Esophagus (tissue), 2 donors: ENCODE measurements around the gene TXNRD3. TPM values are rescaled to one million over a fixed set of nuclear protein-coding genes. Genes with fewer than 3 reads are reported as not detected.
"Not testable (repeated sequence)": the region's sequence is repeated elsewhere in the genome, so short reads cannot be mapped to it uniquely, and the experiment has no call there.

Experiments
- H3K27ac ChIP-seq, 2 donors: one replicate each; pipeline ENCODE4 v1.5.1; 2013; ENCODE audit warnings: low read depth in 2 of 2, mild to moderate bottlenecking in 2 of 2, inconsistent platforms in 1 of 2, low read length in 1 of 2, moderate library complexity in 1 of 2
- H3K27me3 ChIP-seq, 2 donors: one replicate each; pipeline ENCODE4 v1.6.1; 2013; ENCODE audit warnings: low read length in 2 of 2, control low read depth in 1 of 2, mild to moderate bottlenecking in 1 of 2; ENCODE audit not compliant: insufficient read depth in 2 of 2, control insufficient read depth in 1 of 2
- H3K36me3 ChIP-seq, 2 donors: one replicate each; pipeline ENCODE4 v1.6.1; 2013; ENCODE audit warnings: low read length in 1 of 2; ENCODE audit not compliant: control insufficient read depth in 2 of 2, insufficient read depth in 2 of 2
- H3K4me1 ChIP-seq, 2 donors: one replicate each; pipeline ENCODE4 v1.6.1; 2013; ENCODE audit warnings: low read length in 1 of 2; ENCODE audit not compliant: control insufficient read depth in 2 of 2, insufficient read depth in 2 of 2
- H3K4me3 ChIP-seq, 2 donors: one replicate each; pipeline ENCODE4 v1.5.1; 2013; ENCODE audit warnings: low read length in 2 of 2, mild to moderate bottlenecking in 2 of 2, low read depth in 1 of 2, moderate library complexity in 1 of 2
- H3K9me3 ChIP-seq, 2 donors: one replicate each; pipeline ENCODE4 v1.6.1; 2013; ENCODE audit warnings: mild to moderate bottlenecking in 2 of 2, low read depth in 1 of 2, low read length in 1 of 2, moderate library complexity in 1 of 2; ENCODE audit not compliant: control insufficient read depth in 2 of 2, insufficient read depth in 1 of 2
- WGBS, 2 donors: extraction: QIAGEN DNeasy Blood & Tissue Kit; methylation state at CpG; one replicate each; pipeline ENCODE4 v1.1.7; 2013; 5-methylcytosine and 5-hydroxymethylcytosine counted together
- polyA plus RNA-seq, 2 donors: library from polyadenylated mRNA; stranded (reverse); fragments of 200-250 nt; gene quantifications; one replicate each; pipeline ENCODE4 v1.2.3, GENCODE V29; 2013
- donor health status: healthy with polysubstance abuse.
- donor health status: Bipolar disorder and iron deficiency.

The TXNRD3 gene
- polyA plus RNA-seq, 2 donors, result 4.3 to 5.5 TPM

GRCh38 chr3:126607214-126607908, 47.6 kb downstream of the TXNRD3 start:
- WGBS, 2 donors, result 84 to 86% methylated on average over 11 of the region's 11 CpGs
- no peak overlapping the region for H3K27ac ChIP-seq
- H3K4me3 ChIP-seq, result no peak overlapping the region
- no peaks in the 10 kb centered on the region for H3K27me3 ChIP-seq
- H3K4me1 ChIP-seq, result no peaks in the 10 kb centered on the region
- no peaks in the 10 kb centered on the region for H3K9me3 ChIP-seq
- H3K36me3 ChIP-seq, result peaks cover 2 to 16% of the 10 kb centered on the region in 2 donors

DNA sequence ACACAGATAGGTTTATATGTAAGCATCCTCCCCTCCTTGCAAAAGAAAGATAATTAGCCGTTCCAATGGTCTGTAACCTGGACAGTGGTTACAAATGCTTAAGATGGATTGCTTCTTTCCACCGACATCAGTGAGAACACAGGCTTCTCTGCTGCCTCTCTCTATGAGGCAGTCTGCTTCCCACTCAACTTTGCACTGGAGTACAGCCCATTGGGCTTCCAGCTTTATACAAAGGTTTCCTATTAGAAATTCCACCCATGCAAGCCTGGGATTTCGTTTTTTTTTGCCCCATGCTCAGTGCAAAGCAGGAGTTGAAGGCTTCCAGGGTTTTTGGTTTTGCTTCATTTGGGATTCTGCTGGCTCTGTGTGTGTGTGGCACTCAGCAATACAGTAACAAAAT, 48.9 kb downstream of the TXNRD3 start:
- H3K36me3 ChIP-seq, result peaks cover 2 to 13% of the 10 kb centered on the region in 2 donors
- 78 to 87% methylated on average over 3 of the region's 3 CpGs for WGBS, 2 donors

GRCh38 chr3:126604691-126605090, 50.2 kb downstream of the TXNRD3 start:
- H3K27me3 ChIP-seq, result no peaks in the 10 kb centered on the region
- no peak overlapping the region for H3K4me3 ChIP-seq
- no peaks in the 10 kb centered on the region for H3K9me3 ChIP-seq
- no peaks in the 10 kb centered on the region for H3K4me1 ChIP-seq
- H3K27ac ChIP-seq, result no peak overlapping the region
- H3K36me3 ChIP-seq, result peaks cover 2 to 10% of the 10 kb centered on the region in 2 donors
- 90 to 94% methylated on average over 6 of the region's 6 CpGs for WGBS, 2 donors

More for the DNA sequence above, 48.9 kb downstream of the TXNRD3 start:
- H3K4me1 ChIP-seq, result no peaks in the 10 kb centered on the region
- H3K9me3 ChIP-seq, result no peaks in the 10 kb centered on the region
- no peak overlapping the region for H3K27ac ChIP-seq
- no peak overlapping the region for H3K4me3 ChIP-seq
- no peaks in the 10 kb centered on the region for H3K27me3 ChIP-seq

DNA sequence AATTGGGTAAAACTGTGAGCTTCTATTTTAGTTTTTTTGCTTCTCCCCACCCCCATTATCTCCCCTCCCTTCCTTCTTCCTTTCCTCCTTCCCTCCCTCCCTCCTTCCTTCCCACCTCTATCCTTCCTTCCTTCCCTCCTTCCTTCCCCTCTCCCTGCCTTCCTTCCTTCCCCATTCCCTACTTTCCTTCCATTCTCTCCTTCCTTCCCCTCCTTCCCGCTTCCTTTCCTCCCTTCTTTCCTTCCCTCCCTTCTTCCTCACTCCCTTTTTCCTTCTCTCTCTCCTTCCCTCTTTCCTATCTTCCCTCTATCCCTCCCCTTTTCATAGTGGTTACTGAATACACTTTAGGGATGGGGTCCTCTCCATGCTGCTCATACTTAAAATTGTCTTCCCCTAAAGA, 55.8 kb downstream of the TXNRD3 start:
- H3K27me3 ChIP-seq, result no peaks in the 10 kb centered on the region
- no peaks in the 10 kb centered on the region for H3K9me3 ChIP-seq
- H3K27ac ChIP-seq, result no peak overlapping the region
- no peaks in the 10 kb centered on the region for H3K4me1 ChIP-seq
- H3K36me3 ChIP-seq, result no peaks in the 10 kb centered on the region
- 0% methylated on average over 1 of the region's 1 CpG for WGBS, 2 donors
- no peak overlapping the region for H3K4me3 ChIP-seq

GRCh38 chr3:126595479-126595878, 59.4 kb downstream of the TXNRD3 start:
- H3K4me3 ChIP-seq, H3K9me3 ChIP-seq, H3K4me1 ChIP-seq, H3K27me3 ChIP-seq, H3K27ac ChIP-seq, H3K36me3 ChIP-seq: not testable (repeated sequence)
- WGBS, 2 donors, result 95 to 96% methylated on average over 4 of the region's 4 CpGs

DNA sequence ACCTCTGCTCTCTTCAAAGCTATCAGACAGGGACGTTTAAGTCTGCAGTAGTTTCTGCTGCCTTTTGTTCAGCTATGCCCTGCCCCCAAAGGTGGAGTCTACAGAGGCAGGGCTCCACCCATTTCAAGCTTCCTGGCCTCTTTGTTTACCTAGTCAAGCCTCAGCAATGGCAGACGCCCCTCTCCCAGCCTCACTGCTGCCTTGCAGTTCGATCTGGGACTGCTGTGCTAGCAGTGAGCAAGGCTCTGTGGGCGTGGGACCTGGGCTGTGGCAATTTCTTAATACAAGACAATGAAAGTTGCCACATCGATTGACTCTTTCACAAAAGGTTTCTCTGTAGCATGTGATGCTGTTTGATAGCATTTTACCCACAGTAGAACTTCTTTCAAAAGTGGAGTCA, 63.4 kb downstream of the TXNRD3 start:
- H3K4me1 ChIP-seq, H3K4me3 ChIP-seq, H3K27ac ChIP-seq, H3K9me3 ChIP-seq, H3K36me3 ChIP-seq, H3K27me3 ChIP-seq: not testable (repeated sequence)
- WGBS, 2 donors, result 53 to 62% methylated on average over 5 of the region's 5 CpGs

DNA sequence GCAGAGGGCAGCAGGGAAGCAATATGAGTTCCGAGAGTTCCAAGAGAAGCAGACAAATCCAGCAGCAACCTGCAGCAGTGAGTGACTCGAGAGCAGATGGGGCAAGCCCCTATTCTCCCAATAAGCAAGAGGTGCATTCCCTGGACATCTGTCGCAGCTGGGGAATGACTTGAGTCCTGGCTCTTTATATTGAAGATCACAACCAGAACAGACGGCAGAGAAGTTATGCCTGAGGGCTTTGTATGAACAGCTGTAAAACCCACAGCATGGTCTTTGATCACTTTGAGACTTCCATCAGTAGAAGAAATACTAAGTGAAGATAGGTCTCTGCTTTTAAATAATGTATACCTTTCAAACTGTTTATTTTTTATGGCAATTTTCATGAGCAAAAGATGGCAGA, 72.6 kb downstream of the TXNRD3 start:
- Histone ChIP-seq H3K4me3 (no peak overlapping the region), H3K4me1 (no peaks in the 10 kb centered on the region), H3K27ac (no peak overlapping the region), H3K9me3 (no peaks in the 10 kb centered on the region), H3K27me3 (no peaks in the 10 kb centered on the region), H3K36me3 (no peaks in the 10 kb centered on the region)
- 70 to 79% methylated on average over 4 of the region's 4 CpGs for WGBS, 2 donors

- Histone ChIP-seq H3K27me3 (no peaks in the 10 kb centered on the region), H3K4me3 (no peak overlapping the region), H3K27ac (no peak overlapping the region), H3K4me1 (no peaks in the 10 kb centered on the region), H3K9me3 (peaks cover 0 to 4% of the 10 kb centered on the region in 2 donors), H3K36me3 (no peaks in the 10 kb centered on the region)
- WGBS, 2 donors, result 77 to 80% methylated on average over 2 of the region's 2 CpGs
These were observed 73.4 kb downstream of the TXNRD3 start for GRCh38 chr3:126581569-126581968.

DNA sequence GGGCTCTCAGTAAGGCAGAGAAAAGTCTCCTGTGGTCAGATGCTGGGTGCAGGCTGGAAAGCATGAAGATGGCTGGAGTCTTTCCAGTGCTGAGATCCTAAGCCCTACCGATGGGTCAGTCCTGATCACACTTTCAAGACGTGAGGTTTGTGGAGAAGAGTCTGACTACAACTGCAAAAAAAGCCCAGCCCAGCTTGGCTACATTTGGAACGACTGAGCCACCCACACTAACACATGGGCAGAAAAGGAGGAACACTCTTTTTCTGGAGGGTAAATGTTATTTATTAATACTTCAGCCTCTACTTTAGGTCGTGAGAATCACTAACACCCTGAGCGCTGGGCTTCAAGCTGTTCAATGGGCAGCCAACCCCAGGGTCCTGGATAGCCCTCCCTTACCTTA, 74.2 kb downstream of the TXNRD3 start:
- H3K27me3 ChIP-seq, result no peaks in the 10 kb centered on the region
- no peak overlapping the region for H3K27ac ChIP-seq
- H3K36me3 ChIP-seq, result no peaks in the 10 kb centered on the region
- WGBS, 2 donors, result 84 to 87% methylated on average over 5 of the region's 5 CpGs
- H3K4me3 ChIP-seq, result no peak overlapping the region
- peaks cover 0 to 4% of the 10 kb centered on the region in 2 donors for H3K9me3 ChIP-seq
- H3K4me1 ChIP-seq, result no peaks in the 10 kb centered on the region

GRCh38 chr3:126578702-126579101, 76.2 kb downstream of the TXNRD3 start:
- H3K4me3 ChIP-seq, result no peak overlapping the region
- 93 to 95% methylated on average over 7 of the region's 7 CpGs for whole genome bisulfite sequencing, 2 donors
- H3K4me1 ChIP-seq, result no peaks in the 10 kb centered on the region
- no peaks in the 10 kb centered on the region for H3K27me3 ChIP-seq
- no peaks in the 10 kb centered on the region for H3K36me3 ChIP-seq
- no peak overlapping the region for H3K27ac ChIP-seq
- peaks cover 0 to 4% of the 10 kb centered on the region in 2 donors for H3K9me3 ChIP-seq
